ENCODE results near the gene PRADC1. TPM values are rescaled to one million over a fixed set of nuclear protein-coding genes. Genes with fewer than 3 reads are reported as not detected.

PRADC1 gene
- total RNA-seq, 1 experiment from 2014 or later = 8.6 TPM

- TF ChIP-seq JUND (IDR thresholded peaks at IDR 0.05) (no peak), YY1 (IDR thresholded peaks at IDR 0.05; ENCODE audit: extremely low read depth, insufficient replicate concordance, low read depth, low read length) (peak; percentile 83), EZH2 (IDR thresholded peaks at IDR 0.05) (no peak), ATF3 (IDR thresholded peaks at IDR 0.05) (no peak), EGR1 (IDR thresholded peaks at IDR 0.05; ENCODE audit: low read depth) (no peak)
Measured at GRCh38 chr2:73233932-73234832, 1.1 kb upstream of the PRADC1 start, which contains the start of gene CCT7 (continued).

- no peaks in the 10 kb centered on the region for H3K9me2 ChIP-seq (ENCODE audit: insufficient read depth)
- DNase-seq (ENCODE audit: low read depth, low spot score) = no peak
- peak overlapping the region; percentile 87 for H3K4me2 ChIP-seq (ENCODE audit: low read length)
- ChIA-PET RAD21 (ENCODE audit: low non-redundant PET in 1 of 2, low total read pairs in 2 of 2, uncharacterized antibody in 2 of 2, unreplicated experiment in 2 of 2) (no interaction called here), CTCF (interaction anchor here (0.8 to 2.0 kb wide), 5 partner anchors 20 to 128 kb away, joined by 3 to 6 read pairs (median 4); no protein-coding TSS in a partner anchor), POLR2A (interaction anchor here (0.7 to 2.0 kb wide), 12 partner anchors 9 to 153 kb away, joined by 3 to 8 read pairs (median 4); partner anchors contain the start of genes ALMS1, FBXO41 and SMYD5)
- H3K4me3 ChIP-seq (replicated peaks in 1 of 2; ENCODE audit: low read depth in 1 of 2, low read length in 2 of 2) = peak overlapping the region; percentile 65 to 93
- H2AFZ ChIP-seq (ENCODE audit: low read depth, low read length, poor library complexity, severe bottlenecking) = no peak overlapping the region
- H3K4me1 ChIP-seq (ENCODE audit: control insufficient read depth in 1 of 2, insufficient read depth in 2 of 2, low read length in 2 of 2) = peaks cover 10 to 27% of the 10 kb centered on the region in 2 experiments; a peak in 3 of 4 replicates
- no peaks in the 10 kb centered on the region for H3K27me3 ChIP-seq (ENCODE audit: insufficient read depth, low read length)
- H3K9me3 ChIP-seq (ENCODE audit: control insufficient read depth in 1 of 2, insufficient read depth in 1 of 2, low read depth in 1 of 2, low read length in 2 of 2) = no peaks in the 10 kb centered on the region
- TSS peak; percentile 54 for BruUV-seq (replicated peaks)
- intact Hi-C loops (cut with micrococcal nuclease) = loop anchor here (1.0 to 10.0 kb wide), 2 partner anchors 18 to 1222 kb away; partner anchors contain the start of genes INO80B, SMYD5 and WBP1
- peaks cover 37% of the 10 kb centered on the region for H3K79me2 ChIP-seq (ENCODE audit: insufficient read depth, low read length)
- peaks cover 14% of the 10 kb centered on the region; the same call in 1 of the 2 replicates for H4K20me1 ChIP-seq (ENCODE audit: insufficient read depth)
- peak overlapping the region; percentile 95 for H3K9ac ChIP-seq (ENCODE audit: low read length)
- H3K36me3 ChIP-seq (ENCODE audit: control insufficient read depth in 1 of 2, insufficient read depth in 2 of 2, low read length in 2 of 2) = peaks cover 6 to 15% of the 10 kb centered on the region in 2 experiments; a peak in 2 of 4 replicates
- peak; percentile 17 for ATAC-seq
- peak overlapping the region; percentile 15; the same call in 1 of the 2 replicates for H3K27ac ChIP-seq (ENCODE audit: low read depth, low read length)
- TF ChIP-seq ATF3 (IDR thresholded peaks at IDR 0.05) = no peak
- TF ChIP-seq SRF (IDR thresholded peaks at IDR 0.05; ENCODE audit: low read depth) = no peak
- TF ChIP-seq ELF1 (IDR thresholded peaks at IDR 0.05; ENCODE audit: borderline replicate concordance, low read depth) = no peak
- TF ChIP-seq CTCF (IDR thresholded peaks at IDR 0.05 in 2 of 3, conservative IDR thresholded peaks at IDR 0.05 in 1 of 3; ENCODE audit: borderline replicate concordance in 1 of 3, insufficient read depth in 1 of 3, low read depth in 2 of 3, low read length in 2 of 3) = no peak
- no peak for TF ChIP-seq SP1 (IDR thresholded peaks at IDR 0.05; ENCODE audit: low read depth)
- no peak for TF ChIP-seq RAD21 (IDR thresholded peaks at IDR 0.05; ENCODE audit: low read depth)
- TF ChIP-seq CBX3 (IDR thresholded peaks at IDR 0.05; ENCODE audit: low read depth) = no peak
- TF ChIP-seq REST (IDR thresholded peaks at IDR 0.05; ENCODE audit: low read depth) = no peak
- no peak for TF ChIP-seq MAX (IDR thresholded peaks at IDR 0.05)
Measured at GRCh38 chr2:73232403-73233153, 461 bp downstream of the PRADC1 start.

All from HCT116 (cell line).